DOHH2 (cell line): ENCODE data around the gene B4GALNT3.

ENCODE experiments used
- CTCF ChIP-seq: fragments of 200-600 bp; sonication (generic); IDR thresholded peaks from one replicate; pipeline ENCODE4 v1.5.1; 2014; ENCODE audit warnings: antibody characterized with exemption, mild to moderate bottlenecking, low read depth, low read length; ENCODE audit not compliant: poor library complexity, severe bottlenecking
- EZH2phosphoT487 ChIP-seq: fragments of 200-600 bp; sonication (generic); IDR thresholded peaks from 2 replicates; pipeline ENCODE4 v1.6.1; 2017; ENCODE audit warnings: borderline replicate concordance, mild to moderate bottlenecking, antibody characterized with exemption, low read length, moderate library complexity, mixed read lengths

GRCh38 chr12:414859-415258 lies 44.9 kb upstream of the B4GALNT3 start:
- TF ChIP-seq CTCF = no peak
- no peak for TF ChIP-seq EZH2phosphoT487
